Measurements from ENCODE around the gene NUBPL. TPM values are rescaled to one million over a fixed set of nuclear protein-coding genes. Genes with fewer than 3 reads are reported as not detected.

The NUBPL gene
- polyA plus RNA-seq, 1 of the 3 experiments (the other 2 are of a cell fraction) = 4.0 TPM

GRCh38 chr14:31895206-31895605 lies 334.0 kb downstream of the NUBPL start (continued):
- no peak for TF ChIP-seq SMC3 (IDR thresholded peaks at IDR 0.05; ENCODE audit: low read depth, low read length)
- no peak for TF ChIP-seq NFIC (IDR thresholded peaks at IDR 0.05; ENCODE audit: borderline replicate concordance)
- TF ChIP-seq GABPA (IDR thresholded peaks at IDR 0.05; ENCODE audit: low read depth) = no peak
- no peak for TF ChIP-seq MXI1 (IDR thresholded peaks at IDR 0.05; ENCODE audit: low read depth, low read length)
- peak; percentile 29; the same call in 1 of the 2 replicates for TF ChIP-seq PBX3 (IDR thresholded peaks at IDR 0.05)
- no peak for TF ChIP-seq USF1 (IDR thresholded peaks at IDR 0.05; ENCODE audit: borderline replicate concordance, low read depth)
- TF ChIP-seq MEF2A (IDR thresholded peaks at IDR 0.05; ENCODE audit: borderline replicate concordance, low read depth) = no peak
- peak; percentile 73 for TF ChIP-seq TCF12 (IDR thresholded peaks at IDR 0.05)
- TF ChIP-seq TEAD4 (IDR thresholded peaks at IDR 0.05; ENCODE audit: borderline replicate concordance, insufficient read depth) = peak; percentile 24; the same call in 1 of the 2 replicates
- TF ChIP-seq RCOR1 (IDR thresholded peaks at IDR 0.05; ENCODE audit: low read length) = no peak
- TF ChIP-seq YY1 (IDR thresholded peaks at IDR 0.05; ENCODE audit: low read depth) = peak; percentile 62; the same call in 1 of the 2 replicates
- peak; percentile 49; the same call in 1 of the 2 replicates for TF ChIP-seq JUND (IDR thresholded peaks at IDR 0.05)
- TF ChIP-seq EP300 (IDR thresholded peaks at IDR 0.05; ENCODE audit: borderline replicate concordance in 1 of 2, low read depth in 1 of 2, low read length in 1 of 2) = no peak
- no peak for TF ChIP-seq POLR2AphosphoS5 (IDR thresholded peaks at IDR 0.05; ENCODE audit: low read depth, low read length)
- TF ChIP-seq USF2 (IDR thresholded peaks at IDR 0.05; ENCODE audit: borderline replicate concordance, low read depth, low read length) = no peak

- Histone ChIP-seq H3K9me3 (no peaks in the 10 kb centered on the region), H3K4me2 (no peak overlapping the region), H3K9ac (no peak overlapping the region), H3K79me2 (ENCODE audit: insufficient read depth) (no peaks in the 10 kb centered on the region), H3K27me3 (ENCODE audit: insufficient read depth) (no peaks in the 10 kb centered on the region), H3K27ac (ENCODE audit: low read depth in 2 of 2, low read length in 1 of 2) (peak overlapping the region in 1 of 2 experiments; percentile 16; a peak in 1 of 4 replicates), H3K9me2 (no peaks in the 10 kb centered on the region), H3F3A (replicated peaks; ENCODE audit: insufficient read depth) (no peaks in the 10 kb centered on the region), H3K4me1 (ENCODE audit: control insufficient read depth in 1 of 2, insufficient read depth in 2 of 2, low read depth in 1 of 2, low read length in 1 of 2) (peaks cover 0 to 2% of the 10 kb centered on the region in 2 experiments; a peak in 1 of 4 replicates), H3K36me3 (replicated peaks in 1 of 2; ENCODE audit: control insufficient read depth in 1 of 2, insufficient read depth in 2 of 2, low read length in 1 of 2) (no peaks in the 10 kb centered on the region), H4K20me1 (ENCODE audit: insufficient read depth) (no peaks in the 10 kb centered on the region), H2AFZ (ENCODE audit: low read depth) (peak overlapping the region; percentile 50; the same call in 1 of the 2 replicates), H3K4me3 (ENCODE audit: low read depth in 2 of 2, low read length in 1 of 2) (no peak overlapping the region)
- no peak for DNase-seq
- ChIA-PET CTCF (no interaction called here), POLR2A (no interaction called here)
- WGBS (ENCODE audit: low lambda C conversion rate) = 88% methylated on average over 2 of the region's 2 CpGs
- TF ChIP-seq EZH2phosphoT487 (IDR thresholded peaks at IDR 0.05; ENCODE audit: borderline replicate concordance, low read depth) (no peak), POLR2AphosphoS5 (IDR thresholded peaks at IDR 0.05; ENCODE audit: low read depth, low read length) (no peak), GATA2 (CRISPR knock-in tag; IDR thresholded peaks at IDR 0.05) (no peak), RFX5 (IDR thresholded peaks at IDR 0.05; ENCODE audit: low read length) (no peak), FOXM1 (IDR thresholded peaks at IDR 0.05; ENCODE audit: low read depth) (no peak), IRF3 (IDR thresholded peaks at IDR 0.05; ENCODE audit: low read depth, low read length) (no peak), TAF1 (IDR thresholded peaks at IDR 0.05; ENCODE audit: borderline replicate concordance, low read depth, low read length) (no peak), RXRA (IDR thresholded peaks at IDR 0.05; ENCODE audit: borderline replicate concordance, low read depth) (no peak), YY1 (IDR thresholded peaks at IDR 0.05; ENCODE audit: low read depth) (no peak), MXI1 (IDR thresholded peaks at IDR 0.05; ENCODE audit: low read depth, low read length) (no peak), SMC3 (IDR thresholded peaks at IDR 0.05; ENCODE audit: low read depth, low read length) (no peak), JUND (IDR thresholded peaks at IDR 0.05) (no peak), FOSL2 (IDR thresholded peaks at IDR 0.05; ENCODE audit: borderline replicate concordance, low read depth) (no peak), USF2 (IDR thresholded peaks at IDR 0.05; ENCODE audit: borderline replicate concordance, low read depth, low read length) (no peak), SIN3A (IDR thresholded peaks at IDR 0.05; ENCODE audit: borderline replicate concordance, low read depth, low read length) (no peak), RAD21 (IDR thresholded peaks at IDR 0.05; ENCODE audit: low read length) (no peak), USF1 (IDR thresholded peaks at IDR 0.05; ENCODE audit: borderline replicate concordance, low read depth) (no peak), CHD2 (IDR thresholded peaks at IDR 0.05; ENCODE audit: low read length, partially characterized antibody) (no peak)
Observed at GRCh38 chr14:31895646-31896045, 334.4 kb downstream of the NUBPL start.
